HEK293 (cell line): ENCODE results near the gene DYTN.

ENCODE experiments used
- CTCF ChIA-PET: fragments of 350-600 bp; formaldehyde crosslinking; extraction: SDS; loops from one replicate; lab custom pipeline; 2021; ENCODE audit warnings: antibody characterized with exemption; lab: Yijun Ruan, JAX
- POLR2A ChIA-PET: fragments of 300-600 bp; formaldehyde crosslinking; extraction: SDS; loops from one replicate; lab custom pipeline; 2020; ENCODE audit warnings: antibody characterized with exemption, inconsistent platforms; lab: Yijun Ruan, JAX
- H3K27ac ChIP-seq: fragments of 200-500 bp; sonication (Bioruptor generic); 2 replicates; pipeline ENCODE4 v1.5.1; 2014; ENCODE audit warnings: low read depth, low read length, control low read depth, inconsistent platforms; ENCODE audit errors: extremely low read depth
- H3K36me3 ChIP-seq, 2 experiments: fragments of 200-500 bp in 1 of 2; sonication (Bioruptor generic) in 1 of 2; 1 replicate in 1 of 2; 2 replicates in 1 of 2; pipeline ENCODE4 v1.5.1; 2014 to 2017; ENCODE audit warnings: inconsistent platforms in 2 of 2, low read length in 2 of 2; ENCODE audit not compliant: control insufficient read depth in 2 of 2, insufficient read depth in 1 of 2
- H3K4me1 ChIP-seq: fragments of 200-500 bp; sonication (Bioruptor generic); 2 replicates; pipeline ENCODE4 v1.5.1; 2014; ENCODE audit warnings: mild to moderate bottlenecking, low read length, inconsistent platforms; ENCODE audit not compliant: control insufficient read depth, insufficient read depth
- H3K4me3 ChIP-seq: 2 replicates; pipeline ENCODE4 v1.5.1; 2011; ENCODE audit warnings: low read depth, mild to moderate bottlenecking, control low read depth, low read length, moderate library complexity
- H3K9me3 ChIP-seq: fragments of 200-500 bp; sonication (Bioruptor generic); 2 replicates; pipeline ENCODE4 v1.5.1; 2014; ENCODE audit warnings: low read depth, low read length, inconsistent platforms; ENCODE audit not compliant: control insufficient read depth, insufficient read depth
- GLIS2 ChIP-seq: fragments of 450-650 bp; formaldehyde crosslinking; IDR thresholded peaks from 2 replicates; pipeline ENCODE4 v1.5.1; 2016; ENCODE audit warnings: missing biosample characterization, missing genetic modification characterization
- KLF16 ChIP-seq: fragments of 450-650 bp; formaldehyde crosslinking; IDR thresholded peaks from 2 replicates; pipeline ENCODE4 v1.5.1; 2017; ENCODE audit warnings: missing biosample characterization, missing genetic modification characterization
- RBAK ChIP-seq: fragments of 450-650 bp; formaldehyde crosslinking; IDR thresholded peaks from 2 replicates; pipeline ENCODE4 v1.5.1; 2016; ENCODE audit warnings: missing biosample characterization, missing genetic modification characterization
- SCRT1 ChIP-seq: fragments of 450-650 bp; formaldehyde crosslinking; IDR thresholded peaks from 2 replicates; pipeline ENCODE4 v1.5.1; 2016; ENCODE audit warnings: missing biosample characterization, missing genetic modification characterization, borderline replicate concordance
- SP3 ChIP-seq: fragments of 450-650 bp; formaldehyde crosslinking; IDR thresholded peaks from 2 replicates; pipeline ENCODE4 v1.5.1; 2016; ENCODE audit warnings: missing biosample characterization, missing genetic modification characterization
- SP7 ChIP-seq: fragments of 450-650 bp; formaldehyde crosslinking; IDR thresholded peaks from 2 replicates; pipeline ENCODE4 v1.5.1; 2016; ENCODE audit warnings: missing biosample characterization, missing genetic modification characterization
- TRIM28 ChIP-seq: IDR thresholded peaks from 2 replicates; pipeline ENCODE4 v1.6.1; 2011; ENCODE audit warnings: low read length, control low read depth, borderline replicate concordance
- ZNF292 ChIP-seq: fragments of 450-650 bp; formaldehyde crosslinking; IDR thresholded peaks from 2 replicates; pipeline ENCODE4 v1.5.1; 2016; ENCODE audit warnings: low read depth, missing biosample characterization, missing genetic modification characterization, borderline replicate concordance
- ZNF501 ChIP-seq: fragments of 450-650 bp; formaldehyde crosslinking; IDR thresholded peaks from 2 replicates; pipeline ENCODE4 v1.5.1; 2016; ENCODE audit warnings: missing biosample characterization, missing genetic modification characterization
- ZNF548 ChIP-seq: fragments of 450-650 bp; formaldehyde crosslinking; IDR thresholded peaks from 2 replicates; pipeline ENCODE4 v1.5.1; 2016; ENCODE audit warnings: missing biosample characterization, missing genetic modification characterization
- ZNF585B ChIP-seq: fragments of 450-650 bp; formaldehyde crosslinking; IDR thresholded peaks from 2 replicates; pipeline ENCODE4 v1.5.1; 2016; ENCODE audit warnings: missing biosample characterization, missing genetic modification characterization
- ZNF600 ChIP-seq: fragments of 450-650 bp; formaldehyde crosslinking; IDR thresholded peaks from 2 replicates; pipeline ENCODE4 v1.5.1; 2016; ENCODE audit warnings: missing biosample characterization, missing genetic modification characterization
- ZNF670 ChIP-seq: fragments of 450-650 bp; formaldehyde crosslinking; IDR thresholded peaks from 2 replicates; pipeline ENCODE4 v1.5.1; 2016; ENCODE audit warnings: missing biosample characterization, missing genetic modification characterization, low read depth
- ZNF843 ChIP-seq: fragments of 450-650 bp; formaldehyde crosslinking; IDR thresholded peaks from 2 replicates; pipeline ENCODE4 v1.5.1; 2016; ENCODE audit warnings: missing biosample characterization, missing genetic modification characterization
- TF ChIP-seq, protein P1 (sequence below): fragments of 450-650 bp; formaldehyde crosslinking; IDR thresholded peaks from 2 replicates; pipeline ENCODE4 v1.5.1; 2016; ENCODE audit warnings: missing biosample characterization, missing genetic modification characterization
- TF ChIP-seq, protein P2 (sequence below): fragments of 450-650 bp; formaldehyde crosslinking; IDR thresholded peaks from 2 replicates; pipeline ENCODE4 v1.5.1; 2017; ENCODE audit warnings: missing biosample characterization, missing genetic modification characterization
- TF ChIP-seq, protein P3 (sequence below): fragments of 450-650 bp; formaldehyde crosslinking; optimal IDR thresholded peaks from 2 replicates; pipeline ENCODE3; 2016; ENCODE audit warnings: missing biosample characterization, mild to moderate bottlenecking, missing genetic modification characterization
- TF ChIP-seq, protein P4 (sequence below): fragments of 450-650 bp; formaldehyde crosslinking; IDR thresholded peaks from 2 replicates; pipeline ENCODE4 v1.5.1; 2016; ENCODE audit warnings: missing biosample characterization, missing genetic modification characterization, borderline replicate concordance
- TF ChIP-seq, protein P5 (sequence below): fragments of 450-650 bp; formaldehyde crosslinking; IDR thresholded peaks from 2 replicates; pipeline ENCODE4 v1.5.1; 2017; ENCODE audit warnings: missing biosample characterization, missing genetic modification characterization
- TF ChIP-seq, protein P6 (sequence below): fragments of 450-650 bp; formaldehyde crosslinking; IDR thresholded peaks from 2 replicates; pipeline ENCODE4 v1.5.1; 2016; ENCODE audit warnings: missing biosample characterization, missing genetic modification characterization

Gene DYTN

DNA sequence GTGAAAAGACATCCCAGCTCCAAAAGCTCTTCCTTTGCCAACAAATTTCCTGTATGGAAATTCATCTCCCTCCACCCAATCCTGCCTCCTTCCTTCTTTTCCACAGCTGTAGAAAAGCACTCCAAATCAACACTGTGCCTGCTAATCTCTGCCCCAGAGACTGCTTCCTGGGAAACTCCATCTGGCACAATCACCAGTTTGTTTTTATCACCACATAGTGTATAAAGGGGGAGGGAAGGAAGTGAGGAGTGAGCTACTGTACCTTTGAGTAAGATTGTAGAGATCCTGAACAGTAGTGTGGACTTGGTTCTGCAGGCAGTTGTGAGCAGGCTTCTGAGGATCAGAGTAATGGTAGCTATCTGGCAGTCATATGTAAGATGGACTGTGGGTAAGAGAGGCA, 90.6 kb downstream of the DYTN start (continued):
- TF ChIP-seq, protein P1, sequence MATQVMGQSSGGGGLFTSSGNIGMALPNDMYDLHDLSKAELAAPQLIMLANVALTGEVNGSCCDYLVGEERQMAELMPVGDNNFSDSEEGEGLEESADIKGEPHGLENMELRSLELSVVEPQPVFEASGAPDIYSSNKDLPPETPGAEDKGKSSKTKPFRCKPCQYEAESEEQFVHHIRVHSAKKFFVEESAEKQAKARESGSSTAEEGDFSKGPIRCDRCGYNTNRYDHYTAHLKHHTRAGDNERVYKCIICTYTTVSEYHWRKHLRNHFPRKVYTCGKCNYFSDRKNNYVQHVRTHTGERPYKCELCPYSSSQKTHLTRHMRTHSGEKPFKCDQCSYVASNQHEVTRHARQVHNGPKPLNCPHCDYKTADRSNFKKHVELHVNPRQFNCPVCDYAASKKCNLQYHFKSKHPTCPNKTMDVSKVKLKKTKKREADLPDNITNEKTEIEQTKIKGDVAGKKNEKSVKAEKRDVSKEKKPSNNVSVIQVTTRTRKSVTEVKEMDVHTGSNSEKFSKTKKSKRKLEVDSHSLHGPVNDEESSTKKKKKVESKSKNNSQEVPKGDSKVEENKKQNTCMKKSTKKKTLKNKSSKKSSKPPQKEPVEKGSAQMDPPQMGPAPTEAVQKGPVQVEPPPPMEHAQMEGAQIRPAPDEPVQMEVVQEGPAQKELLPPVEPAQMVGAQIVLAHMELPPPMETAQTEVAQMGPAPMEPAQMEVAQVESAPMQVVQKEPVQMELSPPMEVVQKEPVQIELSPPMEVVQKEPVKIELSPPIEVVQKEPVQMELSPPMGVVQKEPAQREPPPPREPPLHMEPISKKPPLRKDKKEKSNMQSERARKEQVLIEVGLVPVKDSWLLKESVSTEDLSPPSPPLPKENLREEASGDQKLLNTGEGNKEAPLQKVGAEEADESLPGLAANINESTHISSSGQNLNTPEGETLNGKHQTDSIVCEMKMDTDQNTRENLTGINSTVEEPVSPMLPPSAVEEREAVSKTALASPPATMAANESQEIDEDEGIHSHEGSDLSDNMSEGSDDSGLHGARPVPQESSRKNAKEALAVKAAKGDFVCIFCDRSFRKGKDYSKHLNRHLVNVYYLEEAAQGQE, result no peak
- TF ChIP-seq GLIS2 (tag by site-specific recombination), result no peak

DNA sequence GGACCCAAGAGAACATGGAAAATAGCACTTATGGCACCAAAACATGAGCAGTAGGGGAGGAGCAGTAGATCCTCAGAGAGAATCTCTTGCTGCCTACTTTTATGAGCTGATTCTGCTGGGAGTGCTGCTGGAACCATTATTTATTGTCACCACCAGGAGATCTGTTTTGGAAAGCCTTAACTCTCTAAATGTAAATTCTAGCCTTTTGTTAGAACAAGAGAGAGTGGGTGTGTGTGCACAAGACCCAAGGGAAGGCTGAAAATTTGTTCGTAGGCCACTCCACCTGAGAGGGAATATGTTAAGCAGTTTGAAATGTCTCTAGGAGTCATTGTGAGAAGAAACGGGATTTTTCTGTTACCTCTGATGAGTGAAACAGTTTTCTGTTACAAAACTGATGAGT, 92.1 kb downstream of the DYTN start:
- H3K4me3 ChIP-seq, result no peak overlapping the region
- ChIA-PET POLR2A (no interaction called here), CTCF (no interaction called here)
- no peak overlapping the region for H3K27ac ChIP-seq
- no peaks in the 10 kb centered on the region for H3K4me1 ChIP-seq
- TF ChIP-seq, protein P2, sequence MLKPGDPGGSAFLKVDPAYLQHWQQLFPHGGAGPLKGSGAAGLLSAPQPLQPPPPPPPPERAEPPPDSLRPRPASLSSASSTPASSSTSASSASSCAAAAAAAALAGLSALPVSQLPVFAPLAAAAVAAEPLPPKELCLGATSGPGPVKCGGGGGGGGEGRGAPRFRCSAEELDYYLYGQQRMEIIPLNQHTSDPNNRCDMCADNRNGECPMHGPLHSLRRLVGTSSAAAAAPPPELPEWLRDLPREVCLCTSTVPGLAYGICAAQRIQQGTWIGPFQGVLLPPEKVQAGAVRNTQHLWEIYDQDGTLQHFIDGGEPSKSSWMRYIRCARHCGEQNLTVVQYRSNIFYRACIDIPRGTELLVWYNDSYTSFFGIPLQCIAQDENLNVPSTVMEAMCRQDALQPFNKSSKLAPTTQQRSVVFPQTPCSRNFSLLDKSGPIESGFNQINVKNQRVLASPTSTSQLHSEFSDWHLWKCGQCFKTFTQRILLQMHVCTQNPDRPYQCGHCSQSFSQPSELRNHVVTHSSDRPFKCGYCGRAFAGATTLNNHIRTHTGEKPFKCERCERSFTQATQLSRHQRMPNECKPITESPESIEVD (tag by site-specific recombination), result no peak
- TF ChIP-seq, protein P3, sequence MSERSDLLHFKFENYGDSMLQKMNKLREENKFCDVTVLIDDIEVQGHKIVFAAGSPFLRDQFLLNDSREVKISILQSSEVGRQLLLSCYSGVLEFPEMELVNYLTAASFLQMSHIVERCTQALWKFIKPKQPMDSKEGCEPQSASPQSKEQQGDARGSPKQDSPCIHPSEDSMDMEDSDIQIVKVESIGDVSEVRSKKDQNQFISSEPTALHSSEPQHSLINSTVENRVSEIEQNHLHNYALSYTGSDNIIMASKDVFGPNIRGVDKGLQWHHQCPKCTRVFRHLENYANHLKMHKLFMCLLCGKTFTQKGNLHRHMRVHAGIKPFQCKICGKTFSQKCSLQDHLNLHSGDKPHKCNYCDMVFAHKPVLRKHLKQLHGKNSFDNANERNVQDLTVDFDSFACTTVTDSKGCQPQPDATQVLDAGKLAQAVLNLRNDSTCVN (tag by site-specific recombination), result no peak
- TF ChIP-seq KLF16 (tag by site-specific recombination) (no peak), ZNF292 (tag by site-specific recombination) (no peak), RBAK (no peak), TRIM28 (no peak), ZNF548 (tag by site-specific recombination) (no peak), SCRT1 (no peak), SP3 (tag by site-specific recombination) (no peak), ZNF600 (tag by site-specific recombination) (no peak), SP7 (tag by site-specific recombination) (no peak), ZNF843 (tag by site-specific recombination) (no peak), ZNF670 (no peak), ZNF585B (tag by site-specific recombination) (no peak), ZNF501 (tag by site-specific recombination) (no peak)
- TF ChIP-seq, protein P4, sequence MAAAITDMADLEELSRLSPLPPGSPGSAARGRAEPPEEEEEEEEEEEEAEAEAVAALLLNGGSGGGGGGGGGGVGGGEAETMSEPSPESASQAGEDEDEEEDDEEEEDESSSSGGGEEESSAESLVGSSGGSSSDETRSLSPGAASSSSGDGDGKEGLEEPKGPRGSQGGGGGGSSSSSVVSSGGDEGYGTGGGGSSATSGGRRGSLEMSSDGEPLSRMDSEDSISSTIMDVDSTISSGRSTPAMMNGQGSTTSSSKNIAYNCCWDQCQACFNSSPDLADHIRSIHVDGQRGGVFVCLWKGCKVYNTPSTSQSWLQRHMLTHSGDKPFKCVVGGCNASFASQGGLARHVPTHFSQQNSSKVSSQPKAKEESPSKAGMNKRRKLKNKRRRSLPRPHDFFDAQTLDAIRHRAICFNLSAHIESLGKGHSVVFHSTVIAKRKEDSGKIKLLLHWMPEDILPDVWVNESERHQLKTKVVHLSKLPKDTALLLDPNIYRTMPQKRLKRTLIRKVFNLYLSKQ (tag by site-specific recombination), result no peak
- TF ChIP-seq, protein P5, sequence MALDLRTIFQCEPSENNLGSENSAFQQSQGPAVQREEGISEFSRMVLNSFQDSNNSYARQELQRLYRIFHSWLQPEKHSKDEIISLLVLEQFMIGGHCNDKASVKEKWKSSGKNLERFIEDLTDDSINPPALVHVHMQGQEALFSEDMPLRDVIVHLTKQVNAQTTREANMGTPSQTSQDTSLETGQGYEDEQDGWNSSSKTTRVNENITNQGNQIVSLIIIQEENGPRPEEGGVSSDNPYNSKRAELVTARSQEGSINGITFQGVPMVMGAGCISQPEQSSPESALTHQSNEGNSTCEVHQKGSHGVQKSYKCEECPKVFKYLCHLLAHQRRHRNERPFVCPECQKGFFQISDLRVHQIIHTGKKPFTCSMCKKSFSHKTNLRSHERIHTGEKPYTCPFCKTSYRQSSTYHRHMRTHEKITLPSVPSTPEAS (tag by site-specific recombination), result no peak
- TF ChIP-seq, protein P6, sequence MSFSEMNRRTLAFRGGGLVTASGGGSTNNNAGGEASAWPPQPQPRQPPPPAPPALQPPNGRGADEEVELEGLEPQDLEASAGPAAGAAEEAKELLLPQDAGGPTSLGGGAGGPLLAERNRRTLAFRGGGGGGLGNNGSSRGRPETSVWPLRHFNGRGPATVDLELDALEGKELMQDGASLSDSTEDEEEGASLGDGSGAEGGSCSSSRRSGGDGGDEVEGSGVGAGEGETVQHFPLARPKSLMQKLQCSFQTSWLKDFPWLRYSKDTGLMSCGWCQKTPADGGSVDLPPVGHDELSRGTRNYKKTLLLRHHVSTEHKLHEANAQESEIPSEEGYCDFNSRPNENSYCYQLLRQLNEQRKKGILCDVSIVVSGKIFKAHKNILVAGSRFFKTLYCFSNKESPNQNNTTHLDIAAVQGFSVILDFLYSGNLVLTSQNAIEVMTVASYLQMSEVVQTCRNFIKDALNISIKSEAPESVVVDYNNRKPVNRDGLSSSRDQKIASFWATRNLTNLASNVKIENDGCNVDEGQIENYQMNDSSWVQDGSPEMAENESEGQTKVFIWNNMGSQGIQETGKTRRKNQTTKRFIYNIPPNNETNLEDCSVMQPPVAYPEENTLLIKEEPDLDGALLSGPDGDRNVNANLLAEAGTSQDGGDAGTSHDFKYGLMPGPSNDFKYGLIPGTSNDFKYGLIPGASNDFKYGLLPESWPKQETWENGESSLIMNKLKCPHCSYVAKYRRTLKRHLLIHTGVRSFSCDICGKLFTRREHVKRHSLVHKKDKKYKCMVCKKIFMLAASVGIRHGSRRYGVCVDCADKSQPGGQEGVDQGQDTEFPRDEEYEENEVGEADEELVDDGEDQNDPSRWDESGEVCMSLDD, result no peak
- H3K36me3 ChIP-seq, result no peaks in the 10 kb centered on the region
- no peaks in the 10 kb centered on the region for H3K9me3 ChIP-seq
